ENCODE measurements around the gene LRMDA. TPM values are rescaled to one million over a fixed set of nuclear protein-coding genes. Genes with fewer than 3 reads are reported as not detected.

LRMDA gene
- polyA plus RNA-seq, 3 donors: 39.8 to 59.6 (median 56.4) TPM

DNA sequence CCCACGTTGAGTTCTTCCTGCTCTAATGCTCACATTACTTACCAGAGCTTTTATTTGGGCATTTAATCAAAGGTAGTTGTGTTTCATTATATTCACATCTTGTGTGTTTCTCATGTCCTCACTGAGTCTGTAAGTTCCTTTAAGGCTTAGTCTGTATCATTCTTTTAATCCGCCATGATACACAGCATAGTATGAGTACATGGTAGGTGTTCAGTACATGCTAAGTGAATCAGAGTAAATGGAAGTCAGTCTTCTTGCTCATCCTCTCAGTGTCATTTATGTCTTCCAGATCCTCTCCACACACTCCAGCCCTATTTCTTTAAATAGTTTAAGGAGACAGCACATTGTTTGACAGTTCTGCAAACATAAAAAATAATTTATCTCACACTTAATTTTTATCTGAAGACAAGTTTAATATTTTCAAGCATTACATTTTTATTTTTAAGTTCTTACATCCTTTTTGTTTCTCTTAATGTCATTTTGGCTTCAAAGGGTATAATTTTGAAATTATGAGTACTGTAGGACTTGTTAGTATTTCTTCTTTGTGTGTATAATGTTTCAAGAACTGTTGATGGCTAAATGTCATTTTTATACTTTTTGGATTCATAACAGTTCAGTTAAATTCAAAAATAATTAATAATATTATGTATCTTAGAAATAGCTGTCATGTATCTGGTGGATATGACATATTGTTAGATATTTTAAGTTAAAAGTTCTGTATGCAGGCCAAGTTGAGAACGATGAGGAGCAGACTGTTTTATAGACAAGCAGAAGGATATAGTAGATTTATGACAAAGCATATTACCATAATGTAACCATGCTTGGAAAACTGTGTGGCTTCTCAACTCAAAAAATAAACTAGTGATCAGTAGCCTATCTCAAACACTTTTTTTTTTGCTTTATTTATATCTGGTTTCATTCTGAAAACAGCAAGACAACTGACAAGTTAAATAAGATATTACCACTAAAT, 342.7 kb downstream of the LRMDA start:
- WGBS (ENCODE audit: insufficient coverage): no CpG with 5 or more reads among the region's 3 CpGs

DNA sequence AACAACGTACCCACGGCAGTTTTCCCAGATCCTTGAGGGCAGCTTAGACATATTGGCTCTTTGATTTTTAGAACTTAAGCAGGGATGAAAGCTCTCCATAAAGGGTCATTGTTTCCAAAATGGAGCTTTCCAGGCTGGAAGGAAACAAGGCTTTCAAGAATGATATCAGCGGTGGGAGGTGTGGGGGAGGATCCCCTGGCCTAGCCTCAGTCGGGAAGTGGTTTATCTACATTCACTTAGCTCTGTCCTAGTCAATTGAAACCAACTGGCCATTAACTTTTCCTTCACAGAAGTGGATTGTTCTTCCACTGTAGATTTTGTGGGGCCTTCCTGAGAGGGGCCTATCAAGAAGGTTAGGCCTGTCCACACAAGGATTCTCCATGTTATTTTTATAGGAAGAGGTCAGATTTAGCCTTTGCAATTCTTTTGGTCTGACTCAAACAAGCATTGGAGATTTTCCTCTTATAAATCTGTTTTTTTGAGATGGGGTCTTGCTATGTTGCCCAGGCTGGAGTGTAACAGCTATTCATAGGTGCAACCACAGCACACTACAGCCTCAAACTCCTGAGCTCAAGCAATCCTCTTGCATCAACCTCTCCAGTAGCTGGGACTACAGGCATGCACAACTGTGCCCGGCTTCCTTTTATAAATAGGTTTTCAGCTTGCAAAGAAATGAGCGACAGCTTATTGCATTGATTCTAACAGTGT, 343.5 kb downstream of the LRMDA start:
- H3K9ac ChIP-seq (ENCODE audit: insufficient read depth, low read length, poor library complexity, severe bottlenecking): no peak overlapping the region
- H3K9me3 ChIP-seq (replicated peaks in 1 of 2; ENCODE audit: control insufficient read depth in 1 of 2, insufficient read depth in 1 of 2, low read length in 2 of 2): no peaks in the 10 kb centered on the region
- H3K36me3 ChIP-seq (replicated peaks in 1 of 2; ENCODE audit: control insufficient read depth in 1 of 2, insufficient read depth in 2 of 2, low read length in 2 of 2): no peaks in the 10 kb centered on the region
- no peaks in the 10 kb centered on the region for H3K36me3 Mint-ChIP-seq
- 100% methylated on average over 1 of the region's 6 CpGs for WGBS (ENCODE audit: insufficient coverage)
- peaks cover 0 to 1% (median 0%) of the 10 kb centered on the region in 3 donors for H3K27me3 Mint-ChIP-seq (ENCODE audit: low read depth in 3 of 3)
- TF ChIP-seq, protein P1, sequence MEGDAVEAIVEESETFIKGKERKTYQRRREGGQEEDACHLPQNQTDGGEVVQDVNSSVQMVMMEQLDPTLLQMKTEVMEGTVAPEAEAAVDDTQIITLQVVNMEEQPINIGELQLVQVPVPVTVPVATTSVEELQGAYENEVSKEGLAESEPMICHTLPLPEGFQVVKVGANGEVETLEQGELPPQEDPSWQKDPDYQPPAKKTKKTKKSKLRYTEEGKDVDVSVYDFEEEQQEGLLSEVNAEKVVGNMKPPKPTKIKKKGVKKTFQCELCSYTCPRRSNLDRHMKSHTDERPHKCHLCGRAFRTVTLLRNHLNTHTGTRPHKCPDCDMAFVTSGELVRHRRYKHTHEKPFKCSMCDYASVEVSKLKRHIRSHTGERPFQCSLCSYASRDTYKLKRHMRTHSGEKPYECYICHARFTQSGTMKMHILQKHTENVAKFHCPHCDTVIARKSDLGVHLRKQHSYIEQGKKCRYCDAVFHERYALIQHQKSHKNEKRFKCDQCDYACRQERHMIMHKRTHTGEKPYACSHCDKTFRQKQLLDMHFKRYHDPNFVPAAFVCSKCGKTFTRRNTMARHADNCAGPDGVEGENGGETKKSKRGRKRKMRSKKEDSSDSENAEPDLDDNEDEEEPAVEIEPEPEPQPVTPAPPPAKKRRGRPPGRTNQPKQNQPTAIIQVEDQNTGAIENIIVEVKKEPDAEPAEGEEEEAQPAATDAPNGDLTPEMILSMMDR (IDR thresholded peaks at IDR 0.05): no peak
- H2AFZ ChIP-seq (ENCODE audit: insufficient read depth, low read depth, low read length, poor library complexity, severe bottlenecking): no peak overlapping the region
- no peak overlapping the region for H3K4me3 ChIP-seq (replicated peaks in 1 of 3; ENCODE audit: low read depth in 2 of 3, low read length in 3 of 3)
- no peak overlapping the region for H3K27ac ChIP-seq (ENCODE audit: low read depth in 1 of 2, low read length in 2 of 2)
- no peak overlapping the region for H3K4me3 Mint-ChIP-seq
- H3K4me1 ChIP-seq (ENCODE audit: control insufficient read depth in 1 of 2, insufficient read depth in 2 of 2, low read length in 2 of 2): peaks cover 17 to 19% of the 10 kb centered on the region in 2 donors
- DNase-seq: no peak
- no peak overlapping the region for H3K27ac Mint-ChIP-seq
- no peaks in the 10 kb centered on the region for H3K27me3 ChIP-seq (ENCODE audit: control insufficient read depth in 2 of 2, insufficient read depth in 2 of 2, low read length in 2 of 2)
- no peak overlapping the region for H3K4me2 ChIP-seq (replicated peaks; ENCODE audit: extremely low read depth, low read length, poor library complexity, severe bottlenecking)
- intact Hi-C loops (cut with micrococcal nuclease): no loop called here
- H3K4me1 Mint-ChIP-seq: peaks cover 28% of the 10 kb centered on the region
- H3K79me2 ChIP-seq (ENCODE audit: insufficient read depth, low read length): peaks cover 21% of the 10 kb centered on the region
- H3K9me3 Mint-ChIP-seq: peaks cover 0 to 2% (median 0%) of the 10 kb centered on the region in 7 donors
- H4K20me1 ChIP-seq (ENCODE audit: insufficient read depth, low read length): peaks cover 8% of the 10 kb centered on the region

More for the DNA sequence above, 342.7 kb downstream of the LRMDA start:
- Histone ChIP-seq H3K4me2 (replicated peaks; ENCODE audit: extremely low read depth, low read length, poor library complexity, severe bottlenecking) (no peak overlapping the region), H3K36me3 (replicated peaks in 1 of 2; ENCODE audit: control insufficient read depth in 1 of 2, insufficient read depth in 2 of 2, low read length in 2 of 2) (no peaks in the 10 kb centered on the region), H4K20me1 (ENCODE audit: insufficient read depth, low read length) (peaks cover 4% of the 10 kb centered on the region), H2AFZ (ENCODE audit: insufficient read depth, low read depth, low read length, poor library complexity, severe bottlenecking) (no peak overlapping the region), H3K27me3 (ENCODE audit: control insufficient read depth in 2 of 2, insufficient read depth in 2 of 2, low read length in 2 of 2) (no peaks in the 10 kb centered on the region), H3K27ac (ENCODE audit: low read depth in 1 of 2, low read length in 2 of 2) (peak overlapping the region in 1 of 2 donors; percentile 33), H3K9ac (ENCODE audit: insufficient read depth, low read length, poor library complexity, severe bottlenecking) (no peak overlapping the region), H3K4me3 (replicated peaks in 1 of 3; ENCODE audit: low read depth in 2 of 3, low read length in 3 of 3) (no peak overlapping the region), H3K9me3 (replicated peaks in 1 of 2; ENCODE audit: control insufficient read depth in 1 of 2, insufficient read depth in 1 of 2, low read length in 2 of 2) (no peaks in the 10 kb centered on the region), H3K4me1 (ENCODE audit: control insufficient read depth in 1 of 2, insufficient read depth in 2 of 2, low read length in 2 of 2) (peaks cover 17 to 19% of the 10 kb centered on the region in 2 donors), H3K79me2 (ENCODE audit: insufficient read depth, low read length) (peaks cover 21% of the 10 kb centered on the region)
- no peak for DNase-seq
- intact Hi-C loops (cut with micrococcal nuclease): no loop called here
- H3K36me3 Mint-ChIP-seq: no peaks in the 10 kb centered on the region
- peaks cover 0 to 2% (median 0%) of the 10 kb centered on the region in 7 donors for H3K9me3 Mint-ChIP-seq
- H3K4me1 Mint-ChIP-seq: peaks cover 31% of the 10 kb centered on the region
- peak overlapping the region in 2 of 7 donors; percentile 37 to 78 for H3K27ac Mint-ChIP-seq
- no peak overlapping the region for H3K4me3 Mint-ChIP-seq
- H3K27me3 Mint-ChIP-seq (ENCODE audit: low read depth in 3 of 3): peaks cover 0 to 1% (median 0%) of the 10 kb centered on the region in 3 donors
- TF ChIP-seq, protein P1 (IDR thresholded peaks at IDR 0.05): no peak

Data from CD14-positive monocyte (primary cell).